GM12878 (cell line): ENCODE results near the gene CYTH3. TPM values are rescaled to one million over a fixed set of nuclear protein-coding genes. Genes with fewer than 3 reads are reported as not detected.

Experiments
- ASH2L ChIP-seq: fragments of 300-600, 200-600 bp; sonication (generic); IDR thresholded peaks from 2 replicates; pipeline ENCODE4 v1.6.1; 2017; ENCODE audit warnings: low read depth, mild to moderate bottlenecking, borderline replicate concordance
- CHD1 ChIP-seq: IDR thresholded peaks from 2 replicates; pipeline ENCODE4 v1.6.1; 2012; ENCODE audit warnings: low read depth, low read length, improper control_type of control experiment
- FOXM1 ChIP-seq: IDR thresholded peaks from 2 replicates; pipeline ENCODE4 v1.6.1; 2012; ENCODE audit warnings: low read depth, mild to moderate bottlenecking, inconsistent platforms, low read length, moderate library complexity
- GATAD2B ChIP-seq: fragments of 450-650 bp; conservative IDR thresholded peaks from 2 replicates; pipeline ENCODE4 v1.6.1; 2017; ENCODE audit warnings: low read depth, mild to moderate bottlenecking, moderate library complexity
- HCFC1 ChIP-seq: fragments of 150-350 bp; IDR thresholded peaks from 2 replicates; pipeline ENCODE4 v1.6.1; 2014; ENCODE audit warnings: low read length
- IKZF1 ChIP-seq: fragments of 450-650 bp; conservative IDR thresholded peaks from 2 replicates; pipeline ENCODE4 v1.6.1; 2017; ENCODE audit warnings: antibody characterized with exemption, mild to moderate bottlenecking
- MYB ChIP-seq: fragments of 150-350 bp; IDR thresholded peaks from 2 replicates; pipeline ENCODE4 v1.6.1; 2014; ENCODE audit warnings: mild to moderate bottlenecking, low read depth, low read length, borderline replicate concordance
- NFXL1 ChIP-seq: fragments of 450-650 bp; IDR thresholded peaks from 2 replicates; pipeline ENCODE4 v1.6.1; 2017; ENCODE audit warnings: antibody characterized with exemption, mild to moderate bottlenecking, borderline replicate concordance
- NR2C2 ChIP-seq: IDR thresholded peaks from 2 replicates; pipeline ENCODE4 v1.6.1; 2011; ENCODE audit warnings: borderline replicate concordance, low read depth; ENCODE audit not compliant: control insufficient read depth, insufficient read length
- RCOR1 ChIP-seq: conservative IDR thresholded peaks from 2 replicates; pipeline ENCODE4 v1.6.1; 2012; ENCODE audit warnings: low read depth, low read length, improper control_type of control experiment
- RELA ChIP-seq: fragments of 450-650 bp; IDR thresholded peaks from 2 replicates; pipeline ENCODE4 v1.8.0; 2014; ENCODE audit warnings: borderline replicate concordance; ENCODE audit not compliant: partially characterized antibody
- TBL1XR1 ChIP-seq: IDR thresholded peaks from 2 replicates; pipeline ENCODE4 v1.6.1; 2012; ENCODE audit warnings: low read depth, low read length, improper control_type of control experiment
- polyA plus RNA-seq, 11 experiments: library from polyadenylated mRNA; depleted of rRNA in 4 of 11; unstranded in 6 of 11; stranded (reverse) in 5 of 11; fragments of >200 nt; fragmentation: Nextera tagmentation in 4 of 11; fragmentation: Illumina TruSeq in 1 of 11; extraction: Ambion mirVana in 4 of 11; extraction: Trizol in 1 of 11; gene quantifications; 1 replicate in 1 of 11; 2 replicates in 10 of 11; pipeline versions ENCODE4 v1.2.1 to v1.2.3, GENCODE V29; 2011 to 2016; ENCODE audit warnings: inconsistent platforms in 2 of 11, missing spikeins in 2 of 11, low read depth in 1 of 11
- total RNA-seq, 4 experiments: library from RNA; depleted of rRNA in 3 of 4; stranded (reverse); fragments of >200 nt in 3 of 4; fragmentation: Illumina TruSeq in 1 of 4; extraction: Trizol in 1 of 4; gene quantifications; 2 replicates each; pipeline versions ENCODE4 v1.2.1 to v1.2.3, GENCODE V29; 2013 to 2021
- TF ChIP-seq, protein P1 (sequence below): fragments of 150-350 bp; IDR thresholded peaks from 2 replicates; pipeline ENCODE4 v1.6.1; 2016; ENCODE audit warnings: low read depth, low read length
- TF ChIP-seq, protein P2 (sequence below): fragments of 450-650 bp; IDR thresholded peaks from 2 replicates; pipeline ENCODE4 v1.6.1; 2017; ENCODE audit warnings: borderline replicate concordance
- TF ChIP-seq, protein P3 (sequence below): fragments of 450-650 bp; IDR thresholded peaks from 2 replicates; pipeline ENCODE4 v1.6.1; 2014; ENCODE audit warnings: mild to moderate bottlenecking
- TF ChIP-seq, protein P4 (sequence below): fragments of 450-650 bp; IDR thresholded peaks from 2 replicates; pipeline ENCODE4 v1.6.1; 2016; ENCODE audit warnings: mild to moderate bottlenecking
- TF ChIP-seq, protein P5 (sequence below): IDR thresholded peaks from 2 replicates; pipeline ENCODE4 v1.6.1; 2011; ENCODE audit warnings: borderline replicate concordance, low read depth, mild to moderate bottlenecking, moderate library complexity, low read length; ENCODE audit not compliant: insufficient read depth, poor library complexity, severe bottlenecking
- TF ChIP-seq, protein P6 (sequence below): IDR thresholded peaks from 2 replicates; pipeline ENCODE4 v1.6.1; 2012; ENCODE audit warnings: mild to moderate bottlenecking, low read depth, low read length

CYTH3 gene
- total and polyA plus RNA-seq, 10 of the 15 experiments (the other 5 are each of a cell fraction or from before 2014, with no cell fraction given), result 0.45 to 28.2 (median 15.7) TPM

DNA sequence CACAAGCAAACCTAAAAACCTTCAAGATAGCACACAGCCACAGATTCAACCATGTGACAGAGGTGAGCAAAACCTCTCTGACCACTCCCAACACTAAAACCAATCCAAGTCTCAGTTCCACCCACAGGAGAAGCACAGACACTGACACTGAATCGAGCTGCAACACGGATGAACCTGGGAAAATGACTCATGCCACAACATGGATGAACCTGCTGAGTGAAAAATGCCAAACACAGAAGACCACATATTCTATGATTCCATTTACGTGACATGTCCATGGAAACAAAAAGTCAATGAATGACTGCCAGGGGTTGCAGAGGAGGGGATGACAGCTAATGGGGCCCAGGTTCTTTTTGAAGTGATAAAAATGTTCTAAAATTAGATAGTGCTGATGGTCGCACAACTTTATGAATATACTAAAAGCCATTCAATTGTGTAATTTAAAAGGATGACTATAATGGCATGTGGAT, 22.0 kb downstream of the CYTH3 start (continued):
- TF ChIP-seq, protein P1, sequence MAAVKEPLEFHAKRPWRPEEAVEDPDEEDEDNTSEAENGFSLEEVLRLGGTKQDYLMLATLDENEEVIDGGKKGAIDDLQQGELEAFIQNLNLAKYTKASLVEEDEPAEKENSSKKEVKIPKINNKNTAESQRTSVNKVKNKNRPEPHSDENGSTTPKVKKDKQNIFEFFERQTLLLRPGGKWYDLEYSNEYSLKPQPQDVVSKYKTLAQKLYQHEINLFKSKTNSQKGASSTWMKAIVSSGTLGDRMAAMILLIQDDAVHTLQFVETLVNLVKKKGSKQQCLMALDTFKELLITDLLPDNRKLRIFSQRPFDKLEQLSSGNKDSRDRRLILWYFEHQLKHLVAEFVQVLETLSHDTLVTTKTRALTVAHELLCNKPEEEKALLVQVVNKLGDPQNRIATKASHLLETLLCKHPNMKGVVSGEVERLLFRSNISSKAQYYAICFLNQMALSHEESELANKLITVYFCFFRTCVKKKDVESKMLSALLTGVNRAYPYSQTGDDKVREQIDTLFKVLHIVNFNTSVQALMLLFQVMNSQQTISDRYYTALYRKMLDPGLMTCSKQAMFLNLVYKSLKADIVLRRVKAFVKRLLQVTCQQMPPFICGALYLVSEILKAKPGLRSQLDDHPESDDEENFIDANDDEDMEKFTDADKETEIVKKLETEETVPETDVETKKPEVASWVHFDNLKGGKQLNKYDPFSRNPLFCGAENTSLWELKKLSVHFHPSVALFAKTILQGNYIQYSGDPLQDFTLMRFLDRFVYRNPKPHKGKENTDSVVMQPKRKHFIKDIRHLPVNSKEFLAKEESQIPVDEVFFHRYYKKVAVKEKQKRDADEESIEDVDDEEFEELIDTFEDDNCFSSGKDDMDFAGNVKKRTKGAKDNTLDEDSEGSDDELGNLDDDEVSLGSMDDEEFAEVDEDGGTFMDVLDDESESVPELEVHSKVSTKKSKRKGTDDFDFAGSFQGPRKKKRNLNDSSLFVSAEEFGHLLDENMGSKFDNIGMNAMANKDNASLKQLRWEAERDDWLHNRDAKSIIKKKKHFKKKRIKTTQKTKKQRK, result no peak
- TF ChIP-seq MYB (no peak), NR2C2 (no peak), IKZF1 (peak; percentile 93), HCFC1 (no peak), TBL1XR1 (no peak; the same call in 1 of the 2 replicates), GATAD2B (0 out of 2 replicates have a peak, but pooled peaks have one; percentile 42), NFXL1 (no peak), ASH2L (no peak), RELA (no peak), CHD1 (no peak), FOXM1 (peak; percentile 94), RCOR1 (no peak)
- TF ChIP-seq, protein P2, sequence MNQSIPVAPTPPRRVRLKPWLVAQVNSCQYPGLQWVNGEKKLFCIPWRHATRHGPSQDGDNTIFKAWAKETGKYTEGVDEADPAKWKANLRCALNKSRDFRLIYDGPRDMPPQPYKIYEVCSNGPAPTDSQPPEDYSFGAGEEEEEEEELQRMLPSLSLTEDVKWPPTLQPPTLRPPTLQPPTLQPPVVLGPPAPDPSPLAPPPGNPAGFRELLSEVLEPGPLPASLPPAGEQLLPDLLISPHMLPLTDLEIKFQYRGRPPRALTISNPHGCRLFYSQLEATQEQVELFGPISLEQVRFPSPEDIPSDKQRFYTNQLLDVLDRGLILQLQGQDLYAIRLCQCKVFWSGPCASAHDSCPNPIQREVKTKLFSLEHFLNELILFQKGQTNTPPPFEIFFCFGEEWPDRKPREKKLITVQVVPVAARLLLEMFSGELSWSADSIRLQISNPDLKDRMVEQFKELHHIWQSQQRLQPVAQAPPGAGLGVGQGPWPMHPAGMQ, result peak; percentile 63; the same call in 1 of the 2 replicates
- TF ChIP-seq, protein P3, sequence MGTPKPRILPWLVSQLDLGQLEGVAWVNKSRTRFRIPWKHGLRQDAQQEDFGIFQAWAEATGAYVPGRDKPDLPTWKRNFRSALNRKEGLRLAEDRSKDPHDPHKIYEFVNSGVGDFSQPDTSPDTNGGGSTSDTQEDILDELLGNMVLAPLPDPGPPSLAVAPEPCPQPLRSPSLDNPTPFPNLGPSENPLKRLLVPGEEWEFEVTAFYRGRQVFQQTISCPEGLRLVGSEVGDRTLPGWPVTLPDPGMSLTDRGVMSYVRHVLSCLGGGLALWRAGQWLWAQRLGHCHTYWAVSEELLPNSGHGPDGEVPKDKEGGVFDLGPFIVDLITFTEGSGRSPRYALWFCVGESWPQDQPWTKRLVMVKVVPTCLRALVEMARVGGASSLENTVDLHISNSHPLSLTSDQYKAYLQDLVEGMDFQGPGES, result no peak
- TF ChIP-seq, protein P4, sequence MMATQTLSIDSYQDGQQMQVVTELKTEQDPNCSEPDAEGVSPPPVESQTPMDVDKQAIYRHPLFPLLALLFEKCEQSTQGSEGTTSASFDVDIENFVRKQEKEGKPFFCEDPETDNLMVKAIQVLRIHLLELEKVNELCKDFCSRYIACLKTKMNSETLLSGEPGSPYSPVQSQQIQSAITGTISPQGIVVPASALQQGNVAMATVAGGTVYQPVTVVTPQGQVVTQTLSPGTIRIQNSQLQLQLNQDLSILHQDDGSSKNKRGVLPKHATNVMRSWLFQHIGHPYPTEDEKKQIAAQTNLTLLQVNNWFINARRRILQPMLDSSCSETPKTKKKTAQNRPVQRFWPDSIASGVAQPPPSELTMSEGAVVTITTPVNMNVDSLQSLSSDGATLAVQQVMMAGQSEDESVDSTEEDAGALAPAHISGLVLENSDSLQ, result peak; percentile 87
- TF ChIP-seq, protein P5, sequence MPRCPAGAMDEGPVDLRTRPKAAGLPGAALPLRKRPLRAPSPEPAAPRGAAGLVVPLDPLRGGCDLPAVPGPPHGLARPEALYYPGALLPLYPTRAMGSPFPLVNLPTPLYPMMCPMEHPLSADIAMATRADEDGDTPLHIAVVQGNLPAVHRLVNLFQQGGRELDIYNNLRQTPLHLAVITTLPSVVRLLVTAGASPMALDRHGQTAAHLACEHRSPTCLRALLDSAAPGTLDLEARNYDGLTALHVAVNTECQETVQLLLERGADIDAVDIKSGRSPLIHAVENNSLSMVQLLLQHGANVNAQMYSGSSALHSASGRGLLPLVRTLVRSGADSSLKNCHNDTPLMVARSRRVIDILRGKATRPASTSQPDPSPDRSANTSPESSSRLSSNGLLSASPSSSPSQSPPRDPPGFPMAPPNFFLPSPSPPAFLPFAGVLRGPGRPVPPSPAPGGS, result peak; percentile 99
- TF ChIP-seq, protein P6, sequence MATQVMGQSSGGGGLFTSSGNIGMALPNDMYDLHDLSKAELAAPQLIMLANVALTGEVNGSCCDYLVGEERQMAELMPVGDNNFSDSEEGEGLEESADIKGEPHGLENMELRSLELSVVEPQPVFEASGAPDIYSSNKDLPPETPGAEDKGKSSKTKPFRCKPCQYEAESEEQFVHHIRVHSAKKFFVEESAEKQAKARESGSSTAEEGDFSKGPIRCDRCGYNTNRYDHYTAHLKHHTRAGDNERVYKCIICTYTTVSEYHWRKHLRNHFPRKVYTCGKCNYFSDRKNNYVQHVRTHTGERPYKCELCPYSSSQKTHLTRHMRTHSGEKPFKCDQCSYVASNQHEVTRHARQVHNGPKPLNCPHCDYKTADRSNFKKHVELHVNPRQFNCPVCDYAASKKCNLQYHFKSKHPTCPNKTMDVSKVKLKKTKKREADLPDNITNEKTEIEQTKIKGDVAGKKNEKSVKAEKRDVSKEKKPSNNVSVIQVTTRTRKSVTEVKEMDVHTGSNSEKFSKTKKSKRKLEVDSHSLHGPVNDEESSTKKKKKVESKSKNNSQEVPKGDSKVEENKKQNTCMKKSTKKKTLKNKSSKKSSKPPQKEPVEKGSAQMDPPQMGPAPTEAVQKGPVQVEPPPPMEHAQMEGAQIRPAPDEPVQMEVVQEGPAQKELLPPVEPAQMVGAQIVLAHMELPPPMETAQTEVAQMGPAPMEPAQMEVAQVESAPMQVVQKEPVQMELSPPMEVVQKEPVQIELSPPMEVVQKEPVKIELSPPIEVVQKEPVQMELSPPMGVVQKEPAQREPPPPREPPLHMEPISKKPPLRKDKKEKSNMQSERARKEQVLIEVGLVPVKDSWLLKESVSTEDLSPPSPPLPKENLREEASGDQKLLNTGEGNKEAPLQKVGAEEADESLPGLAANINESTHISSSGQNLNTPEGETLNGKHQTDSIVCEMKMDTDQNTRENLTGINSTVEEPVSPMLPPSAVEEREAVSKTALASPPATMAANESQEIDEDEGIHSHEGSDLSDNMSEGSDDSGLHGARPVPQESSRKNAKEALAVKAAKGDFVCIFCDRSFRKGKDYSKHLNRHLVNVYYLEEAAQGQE, result no peak
